ENCODE results near the gene NOL6. TPM values are rescaled to one million over a fixed set of nuclear protein-coding genes. Genes with fewer than 3 reads are reported as not detected.

Gene NOL6
- polyA plus RNA-seq, 1 donor from 2014 or later, result 15.5 TPM

DNA sequence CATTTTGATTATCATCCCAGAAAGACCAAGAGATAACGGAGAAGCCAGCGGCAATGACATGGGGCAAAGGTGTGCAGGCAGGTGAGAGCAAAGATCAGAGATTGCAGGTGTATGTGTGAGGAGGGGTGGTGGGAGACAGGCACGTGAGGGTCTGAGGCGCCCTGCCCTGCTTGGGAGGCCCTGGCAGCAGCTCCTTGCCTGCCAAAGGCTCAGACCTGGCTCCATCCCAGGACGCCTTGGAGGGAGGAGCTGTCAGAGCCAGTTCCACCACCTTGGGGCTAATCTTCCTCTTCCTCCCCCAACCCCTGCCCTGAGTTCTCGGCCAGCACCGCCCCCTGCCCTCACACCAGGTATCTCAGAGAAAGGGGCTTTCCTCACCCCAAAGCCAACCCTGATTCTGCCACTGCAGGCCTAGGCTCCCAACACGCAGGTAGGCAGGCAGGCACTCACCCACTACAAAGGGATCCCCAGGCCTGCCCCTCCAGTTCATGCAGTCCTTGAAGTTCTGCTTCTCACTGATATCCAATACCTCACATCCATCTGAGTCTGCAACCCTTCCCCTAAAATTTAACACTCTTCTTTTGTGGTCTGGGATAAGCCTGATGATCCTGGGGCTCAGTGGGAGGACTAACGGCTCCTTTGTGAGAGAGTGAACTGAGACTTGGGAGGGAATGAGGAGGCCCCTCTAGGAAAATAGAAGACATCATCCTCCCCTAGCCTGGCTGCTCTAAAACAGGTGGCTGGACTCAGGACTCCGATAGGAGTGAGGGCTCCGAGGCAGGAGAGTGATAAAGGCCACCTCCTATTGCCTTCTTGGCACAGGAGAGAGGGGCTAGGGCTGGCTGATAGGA, 28.1 kb downstream of the NOL6 start:
- Histone ChIP-seq H4K20me1 (ENCODE audit: insufficient read depth) (no peaks in the 10 kb centered on the region), H3K4me3 (ENCODE audit: low read length) (no peak overlapping the region), H2AFZ (ENCODE audit: low read depth, low read length) (no peak overlapping the region), H3K36me3 (ENCODE audit: insufficient read depth, low read length) (no peaks in the 10 kb centered on the region), H3K9me2 (ENCODE audit: insufficient read depth, low read length) (no peaks in the 10 kb centered on the region), H3K27me3 (ENCODE audit: insufficient read depth, low read depth, low read length) (peaks cover 9% of the 10 kb centered on the region), H3K79me2 (replicated peaks; ENCODE audit: insufficient read depth, low read length) (no peaks in the 10 kb centered on the region), H3K4me2 (ENCODE audit: low read length) (no peak overlapping the region), H3F3A (ENCODE audit: insufficient read depth, low read length, poor library complexity, severe bottlenecking) (no peaks in the 10 kb centered on the region), H3K9ac (ENCODE audit: low read length) (no peak overlapping the region), H3K9me3 (ENCODE audit: low read length) (no peaks in the 10 kb centered on the region), H3K27ac (ENCODE audit: low read length) (no peak overlapping the region)
- TF ChIP-seq MXI1 (conservative IDR thresholded peaks at IDR 0.05; ENCODE audit: poor library complexity, severe bottlenecking) (no peak), EP300 (conservative IDR thresholded peaks at IDR 0.05; ENCODE audit: poor library complexity, severe bottlenecking) (no peak), EZH2 (IDR thresholded peaks at IDR 0.05; ENCODE audit: borderline replicate concordance, insufficient read depth, low read length, poor library complexity, severe bottlenecking) (no peak)

DNA sequence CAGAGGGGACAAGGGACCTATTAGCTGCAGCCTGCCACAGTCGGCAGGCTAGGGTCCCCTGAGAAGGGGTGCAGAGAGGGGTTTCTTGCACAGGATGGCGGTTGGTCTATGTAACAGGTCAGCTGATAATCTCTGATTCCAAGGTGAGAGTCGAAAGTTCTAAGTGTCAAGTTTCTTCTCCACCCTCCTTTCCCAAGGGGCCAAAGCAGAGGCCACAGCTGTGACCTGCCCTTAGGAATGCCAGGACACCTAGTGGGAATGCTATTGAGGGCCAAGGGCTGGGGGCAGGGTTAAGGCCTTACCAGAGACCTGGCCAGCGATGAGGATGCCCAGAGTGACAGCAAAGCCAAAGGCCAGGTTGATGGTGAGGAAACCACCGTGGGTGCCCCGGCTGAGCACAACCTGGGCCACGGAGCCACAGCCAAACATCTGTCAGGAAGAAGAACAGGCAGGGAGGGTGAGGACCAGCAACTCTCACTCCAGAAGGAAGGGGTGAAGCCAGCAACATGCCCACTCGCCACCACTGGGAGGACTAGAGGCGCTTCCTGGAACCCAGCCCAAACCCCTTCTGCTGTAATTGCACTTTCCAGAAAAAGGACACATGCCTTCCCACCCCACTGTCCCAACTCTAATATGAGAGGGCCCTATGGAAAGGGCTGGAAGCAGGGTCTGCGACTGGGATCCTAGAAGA, 30.1 kb downstream of the NOL6 start:
- Histone ChIP-seq H3K27ac (ENCODE audit: low read length) (no peak overlapping the region), H3F3A (ENCODE audit: insufficient read depth, low read length, poor library complexity, severe bottlenecking) (no peaks in the 10 kb centered on the region), H3K9me2 (ENCODE audit: insufficient read depth, low read length) (no peaks in the 10 kb centered on the region), H3K9ac (ENCODE audit: low read length) (no peak overlapping the region), H4K20me1 (ENCODE audit: insufficient read depth) (no peaks in the 10 kb centered on the region), H3K27me3 (ENCODE audit: insufficient read depth, low read depth, low read length) (peaks cover 9% of the 10 kb centered on the region), H2AFZ (ENCODE audit: low read depth, low read length) (no peak overlapping the region), H3K36me3 (ENCODE audit: insufficient read depth, low read length) (no peaks in the 10 kb centered on the region), H3K9me3 (ENCODE audit: low read length) (no peaks in the 10 kb centered on the region), H3K4me3 (ENCODE audit: low read length) (no peak overlapping the region), H3K4me2 (ENCODE audit: low read length) (no peak overlapping the region), H3K79me2 (replicated peaks; ENCODE audit: insufficient read depth, low read length) (no peaks in the 10 kb centered on the region)
- no peak for TF ChIP-seq SMC3 (conservative IDR thresholded peaks at IDR 0.05; ENCODE audit: poor library complexity)

DNA sequence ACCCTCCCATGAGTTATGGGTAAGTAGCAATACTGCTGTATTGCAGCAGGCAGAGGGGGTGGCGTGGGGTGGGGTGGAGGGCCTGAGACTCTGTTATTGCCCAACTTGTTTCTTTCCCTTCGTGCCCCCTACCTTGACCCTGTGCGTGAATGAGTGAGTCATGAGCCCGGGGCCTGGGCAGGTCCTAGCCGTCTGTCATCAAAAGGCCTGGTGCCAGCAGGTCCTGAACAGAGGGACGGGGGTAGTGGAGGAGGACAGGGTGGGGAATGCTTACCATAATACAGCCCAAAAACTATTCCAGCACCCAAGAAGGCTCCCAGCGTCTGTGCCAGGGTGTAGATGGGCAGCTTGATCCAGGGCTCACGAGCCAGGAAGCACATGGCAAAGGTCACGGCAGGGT, 30.7 kb downstream of the NOL6 start:
- Histone ChIP-seq H3K79me2 (replicated peaks; ENCODE audit: insufficient read depth, low read length) (no peaks in the 10 kb centered on the region), H4K20me1 (ENCODE audit: insufficient read depth) (no peaks in the 10 kb centered on the region), H3K27ac (ENCODE audit: low read length) (no peak overlapping the region), H3K9ac (ENCODE audit: low read length) (no peak overlapping the region), H3K4me3 (ENCODE audit: low read length) (no peak overlapping the region), H3K36me3 (ENCODE audit: insufficient read depth, low read length) (no peaks in the 10 kb centered on the region), H3K27me3 (ENCODE audit: insufficient read depth, low read depth, low read length) (peaks cover 8% of the 10 kb centered on the region), H3K4me2 (ENCODE audit: low read length) (no peak overlapping the region), H2AFZ (ENCODE audit: low read depth, low read length) (no peak overlapping the region), H3K9me3 (ENCODE audit: low read length) (no peaks in the 10 kb centered on the region), H3F3A (ENCODE audit: insufficient read depth, low read length, poor library complexity, severe bottlenecking) (no peaks in the 10 kb centered on the region), H3K9me2 (ENCODE audit: insufficient read depth, low read length) (no peaks in the 10 kb centered on the region)
- TF ChIP-seq, protein P1, sequence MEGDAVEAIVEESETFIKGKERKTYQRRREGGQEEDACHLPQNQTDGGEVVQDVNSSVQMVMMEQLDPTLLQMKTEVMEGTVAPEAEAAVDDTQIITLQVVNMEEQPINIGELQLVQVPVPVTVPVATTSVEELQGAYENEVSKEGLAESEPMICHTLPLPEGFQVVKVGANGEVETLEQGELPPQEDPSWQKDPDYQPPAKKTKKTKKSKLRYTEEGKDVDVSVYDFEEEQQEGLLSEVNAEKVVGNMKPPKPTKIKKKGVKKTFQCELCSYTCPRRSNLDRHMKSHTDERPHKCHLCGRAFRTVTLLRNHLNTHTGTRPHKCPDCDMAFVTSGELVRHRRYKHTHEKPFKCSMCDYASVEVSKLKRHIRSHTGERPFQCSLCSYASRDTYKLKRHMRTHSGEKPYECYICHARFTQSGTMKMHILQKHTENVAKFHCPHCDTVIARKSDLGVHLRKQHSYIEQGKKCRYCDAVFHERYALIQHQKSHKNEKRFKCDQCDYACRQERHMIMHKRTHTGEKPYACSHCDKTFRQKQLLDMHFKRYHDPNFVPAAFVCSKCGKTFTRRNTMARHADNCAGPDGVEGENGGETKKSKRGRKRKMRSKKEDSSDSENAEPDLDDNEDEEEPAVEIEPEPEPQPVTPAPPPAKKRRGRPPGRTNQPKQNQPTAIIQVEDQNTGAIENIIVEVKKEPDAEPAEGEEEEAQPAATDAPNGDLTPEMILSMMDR (IDR thresholded peaks at IDR 0.05; ENCODE audit: poor library complexity, severe bottlenecking), result no peak
- TF ChIP-seq MXI1 (conservative IDR thresholded peaks at IDR 0.05; ENCODE audit: poor library complexity, severe bottlenecking) (no peak), RAD21 (conservative IDR thresholded peaks at IDR 0.05) (no peak), POLR2AphosphoS5 (IDR thresholded peaks at IDR 0.05) (no peak), EZH2 (IDR thresholded peaks at IDR 0.05; ENCODE audit: borderline replicate concordance, insufficient read depth, low read length, poor library complexity, severe bottlenecking) (no peak), EP300 (conservative IDR thresholded peaks at IDR 0.05; ENCODE audit: poor library complexity, severe bottlenecking) (no peak), TAF1 (IDR thresholded peaks at IDR 0.05; ENCODE audit: low read depth) (no peak), SMC3 (conservative IDR thresholded peaks at IDR 0.05; ENCODE audit: poor library complexity) (no peak)
- TF ChIP-seq, protein P2, sequence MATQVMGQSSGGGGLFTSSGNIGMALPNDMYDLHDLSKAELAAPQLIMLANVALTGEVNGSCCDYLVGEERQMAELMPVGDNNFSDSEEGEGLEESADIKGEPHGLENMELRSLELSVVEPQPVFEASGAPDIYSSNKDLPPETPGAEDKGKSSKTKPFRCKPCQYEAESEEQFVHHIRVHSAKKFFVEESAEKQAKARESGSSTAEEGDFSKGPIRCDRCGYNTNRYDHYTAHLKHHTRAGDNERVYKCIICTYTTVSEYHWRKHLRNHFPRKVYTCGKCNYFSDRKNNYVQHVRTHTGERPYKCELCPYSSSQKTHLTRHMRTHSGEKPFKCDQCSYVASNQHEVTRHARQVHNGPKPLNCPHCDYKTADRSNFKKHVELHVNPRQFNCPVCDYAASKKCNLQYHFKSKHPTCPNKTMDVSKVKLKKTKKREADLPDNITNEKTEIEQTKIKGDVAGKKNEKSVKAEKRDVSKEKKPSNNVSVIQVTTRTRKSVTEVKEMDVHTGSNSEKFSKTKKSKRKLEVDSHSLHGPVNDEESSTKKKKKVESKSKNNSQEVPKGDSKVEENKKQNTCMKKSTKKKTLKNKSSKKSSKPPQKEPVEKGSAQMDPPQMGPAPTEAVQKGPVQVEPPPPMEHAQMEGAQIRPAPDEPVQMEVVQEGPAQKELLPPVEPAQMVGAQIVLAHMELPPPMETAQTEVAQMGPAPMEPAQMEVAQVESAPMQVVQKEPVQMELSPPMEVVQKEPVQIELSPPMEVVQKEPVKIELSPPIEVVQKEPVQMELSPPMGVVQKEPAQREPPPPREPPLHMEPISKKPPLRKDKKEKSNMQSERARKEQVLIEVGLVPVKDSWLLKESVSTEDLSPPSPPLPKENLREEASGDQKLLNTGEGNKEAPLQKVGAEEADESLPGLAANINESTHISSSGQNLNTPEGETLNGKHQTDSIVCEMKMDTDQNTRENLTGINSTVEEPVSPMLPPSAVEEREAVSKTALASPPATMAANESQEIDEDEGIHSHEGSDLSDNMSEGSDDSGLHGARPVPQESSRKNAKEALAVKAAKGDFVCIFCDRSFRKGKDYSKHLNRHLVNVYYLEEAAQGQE (IDR thresholded peaks at IDR 0.05; ENCODE audit: borderline replicate concordance), result no peak
